NCI-H1048 (cell line): Measurements from ENCODE around the gene IGSF6.

Experiments
- DNase-seq: peaks from one replicate; lab custom pipeline; 2025; lab: John Stamatoyannopoulos, UW

Gene IGSF6

GRCh38 chr16:21600031-21600773 lies 52.2 kb downstream of the IGSF6 start:
- DNase-seq: no peak

- peak; percentile 71 for DNase-seq
Measured at GRCh38 chr16:21599122-21600030, 53.0 kb downstream of the IGSF6 start, which contains the start of gene METTL9. Gene METTL9 (plus strand): TSS chr16:21599577. CDS start chr16:21599734, 157 bp downstream.

- DNase-seq: no peak
Measured at GRCh38 chr16:21598701-21599121, 53.7 kb downstream of the IGSF6 start.

GRCh38 chr16:21598206-21598605 lies 54.2 kb downstream of the IGSF6 start:
- no peak for DNase-seq

- DNase-seq: no peak
Measured at GRCh38 chr16:21597561-21598030, 54.8 kb downstream of the IGSF6 start.

GRCh38 chr16:21593530-21594289 lies 58.7 kb downstream of the IGSF6 start:
- DNase-seq: no peak

- DNase-seq: no peak
Measured at GRCh38 chr16:21592191-21592590, 60.2 kb downstream of the IGSF6 start.

- DNase-seq: no peak
Measured at GRCh38 chr16:21590796-21591195, 61.6 kb downstream of the IGSF6 start.

- no peak for DNase-seq
Measured at GRCh38 chr16:21590287-21590686, 62.1 kb downstream of the IGSF6 start.

- no peak for DNase-seq
Measured at GRCh38 chr16:21589551-21589950, 62.9 kb downstream of the IGSF6 start.
